GM21619 (cell line): ENCODE data around the gene CATSPER4.

Experiments
- ATAC-seq: cut with Tn5 transposase; IDR thresholded peaks from one replicate; pipeline ENCODE4 v1.9.1; 2021; ENCODE audit not compliant: unreplicated experiment

The CATSPER4 gene

GRCh38 chr1:26234644-26235370 lies 44.4 kb downstream of the CATSPER4 start:
- ATAC-seq: peak; percentile 3

- no peak for ATAC-seq
These were observed 47.0 kb downstream of the CATSPER4 start for GRCh38 chr1:26237230-26237966.

GRCh38 chr1:26239936-26240335 lies 49.5 kb downstream of the CATSPER4 start:
- ATAC-seq: no peak
